Measurements from ENCODE around the gene PHLPP1.

Gene PHLPP1

GRCh38 chr18:62741584-62741983, 26.2 kb downstream of the PHLPP1 start:
- Histone ChIP-seq H3K9me3 (ENCODE audit: low read depth, low read length) (no peaks in the 10 kb centered on the region), H3K27ac (peak overlapping the region; percentile 58; the same call in 1 of the 2 replicates), H3K4me3 (no peak overlapping the region), H3K36me3 (ENCODE audit: insufficient read depth, low read length) (no peaks in the 10 kb centered on the region), H3K9ac (ENCODE audit: insufficient read length) (no peak overlapping the region)
- TF ChIP-seq FOXP2 (optimal IDR thresholded peaks at IDR 0.05; ENCODE audit: control extremely low read depth, extremely low read length, insufficient read depth) (no peak), POLR2AphosphoS5 (IDR thresholded peaks at IDR 0.05; ENCODE audit: borderline replicate concordance, low read depth, low read length) (no peak), EZH2 (IDR thresholded peaks at IDR 0.05) (no peak)
- no peak for DNase-seq (ENCODE audit: low read depth, low spot score)

DNA sequence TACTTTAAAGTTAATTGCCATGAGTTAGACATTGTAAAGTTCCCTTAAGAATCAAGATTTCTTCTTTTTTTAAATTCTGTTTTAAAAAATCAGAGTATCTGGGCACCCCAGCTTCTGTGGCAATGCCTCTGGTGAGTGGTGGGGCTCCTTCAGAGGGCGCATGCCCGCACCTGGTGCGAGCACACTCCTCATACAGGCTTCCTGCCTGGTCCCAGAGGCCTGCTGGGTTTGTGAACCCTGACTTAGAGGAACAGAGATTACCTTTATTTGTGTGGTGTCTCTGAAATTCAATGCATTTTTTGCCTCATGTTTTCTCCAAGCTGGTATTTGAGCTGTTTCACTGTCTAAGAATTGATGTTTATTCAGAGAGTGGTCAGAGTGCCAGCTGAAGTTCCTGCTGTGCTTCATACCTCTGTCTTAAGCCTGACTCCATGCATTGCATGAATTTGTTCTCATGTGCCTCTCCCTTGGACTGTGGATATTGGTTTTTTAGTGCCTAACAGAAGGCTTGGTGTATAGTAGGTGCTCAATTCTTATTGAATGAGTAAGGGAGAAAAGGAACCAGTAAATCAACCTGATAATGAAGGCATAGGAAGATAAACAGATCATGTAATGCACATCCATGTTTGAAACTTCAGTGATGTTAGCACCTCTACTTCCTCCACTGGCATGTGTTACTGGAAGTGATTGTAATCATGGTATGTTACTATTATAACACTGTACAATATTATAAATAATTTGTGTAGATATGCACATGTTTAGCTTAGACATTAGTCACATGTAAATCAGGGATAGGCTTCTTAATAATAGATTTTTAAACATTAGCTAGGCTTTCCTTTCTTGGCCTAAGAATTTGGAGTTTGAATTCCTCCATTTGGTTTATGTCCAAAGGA, 29.0 kb downstream of the PHLPP1 start:
- TF ChIP-seq EZH2 (IDR thresholded peaks at IDR 0.05) (no peak), POLR2AphosphoS5 (IDR thresholded peaks at IDR 0.05; ENCODE audit: borderline replicate concordance, low read depth, low read length) (no peak), FOXP2 (optimal IDR thresholded peaks at IDR 0.05; ENCODE audit: control extremely low read depth, extremely low read length, insufficient read depth) (no peak)
- no peaks in the 10 kb centered on the region for H3K9me3 ChIP-seq (ENCODE audit: low read depth, low read length)
- H3K27ac ChIP-seq: no peak overlapping the region
- H3K9ac ChIP-seq (ENCODE audit: insufficient read length): no peak overlapping the region
- H3K36me3 ChIP-seq (ENCODE audit: insufficient read depth, low read length): no peaks in the 10 kb centered on the region
- H3K4me3 ChIP-seq: no peak overlapping the region
- no peak for DNase-seq (ENCODE audit: low read depth, low spot score)

DNA sequence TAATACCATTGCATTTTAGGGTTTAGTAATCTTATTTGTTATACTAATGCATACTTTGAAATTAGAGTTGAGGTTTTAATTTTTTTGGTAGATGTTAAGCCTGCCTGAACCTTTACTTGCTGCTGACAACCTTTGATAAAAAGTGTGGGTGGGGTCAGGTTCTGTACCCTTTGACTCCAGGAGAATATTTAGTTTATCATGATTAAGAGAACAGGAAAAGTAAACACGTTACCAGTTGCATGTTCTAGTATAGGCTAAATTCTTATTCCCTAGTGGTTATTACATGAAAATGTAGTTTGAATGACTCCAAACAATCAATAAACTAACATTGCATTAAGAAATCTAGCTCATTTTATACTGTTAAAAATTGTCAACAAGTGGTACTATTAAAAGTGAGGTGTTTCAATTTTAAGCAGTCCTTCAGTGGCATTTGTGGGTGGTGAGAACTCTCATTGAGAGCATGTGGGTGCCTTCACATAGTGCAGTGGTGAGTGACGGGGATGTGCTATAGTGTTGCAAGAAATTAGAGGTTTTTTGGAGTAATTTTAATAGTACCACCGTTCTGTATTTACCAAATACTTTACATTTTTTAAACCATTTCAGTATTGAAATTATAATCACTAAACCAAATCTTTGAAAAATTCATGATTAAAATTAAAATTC, 29.9 kb downstream of the PHLPP1 start:
- Histone ChIP-seq H3K4me3 (no peak overlapping the region), H3K36me3 (ENCODE audit: insufficient read depth, low read length) (no peaks in the 10 kb centered on the region), H3K9ac (ENCODE audit: insufficient read length) (no peak overlapping the region), H3K9me3 (ENCODE audit: low read depth, low read length) (no peaks in the 10 kb centered on the region), H3K27ac (no peak overlapping the region)
- TF ChIP-seq POLR2AphosphoS5 (IDR thresholded peaks at IDR 0.05; ENCODE audit: borderline replicate concordance, low read depth, low read length) (no peak), EZH2 (IDR thresholded peaks at IDR 0.05) (no peak), FOXP2 (optimal IDR thresholded peaks at IDR 0.05; ENCODE audit: control extremely low read depth, extremely low read length, insufficient read depth) (no peak)
- DNase-seq (ENCODE audit: low read depth, low spot score): no peak

- H3K9ac ChIP-seq (ENCODE audit: insufficient read length): no peak overlapping the region
- TF ChIP-seq FOXP2 (optimal IDR thresholded peaks at IDR 0.05; ENCODE audit: control extremely low read depth, extremely low read length, insufficient read depth): no peak
- TF ChIP-seq POLR2AphosphoS5 (IDR thresholded peaks at IDR 0.05; ENCODE audit: borderline replicate concordance, low read depth, low read length): no peak
- no peak for TF ChIP-seq EZH2 (IDR thresholded peaks at IDR 0.05)
- H3K36me3 ChIP-seq (ENCODE audit: insufficient read depth, low read length): no peaks in the 10 kb centered on the region
These were observed 34.0 kb downstream of the PHLPP1 start for GRCh38 chr18:62749389-62749788.

GRCh38 chr18:62751341-62751821, 36.0 kb downstream of the PHLPP1 start:
- DNase-seq (ENCODE audit: low read depth, low spot score): no peak
- Histone ChIP-seq H3K9me3 (ENCODE audit: low read depth, low read length) (no peaks in the 10 kb centered on the region), H3K36me3 (ENCODE audit: insufficient read depth, low read length) (no peaks in the 10 kb centered on the region), H3K27ac (peak overlapping the region; percentile 42; the same call in 1 of the 2 replicates), H3K4me3 (peak overlapping the region; percentile 36; the same call in 1 of the 2 replicates), H3K9ac (ENCODE audit: insufficient read length) (no peak overlapping the region)
- TF ChIP-seq FOXP2 (optimal IDR thresholded peaks at IDR 0.05; ENCODE audit: control extremely low read depth, extremely low read length, insufficient read depth): no peak
- no peak for TF ChIP-seq EZH2 (IDR thresholded peaks at IDR 0.05)
- TF ChIP-seq POLR2AphosphoS5 (IDR thresholded peaks at IDR 0.05; ENCODE audit: borderline replicate concordance, low read depth, low read length): no peak

More at GRCh38 chr18:62749389-62749788, 34.0 kb downstream of the PHLPP1 start:
- Histone ChIP-seq H3K4me3 (no peak overlapping the region), H3K9me3 (ENCODE audit: low read depth, low read length) (no peaks in the 10 kb centered on the region), H3K27ac (no peak overlapping the region)
- DNase-seq (ENCODE audit: low read depth, low spot score): no peak

DNA sequence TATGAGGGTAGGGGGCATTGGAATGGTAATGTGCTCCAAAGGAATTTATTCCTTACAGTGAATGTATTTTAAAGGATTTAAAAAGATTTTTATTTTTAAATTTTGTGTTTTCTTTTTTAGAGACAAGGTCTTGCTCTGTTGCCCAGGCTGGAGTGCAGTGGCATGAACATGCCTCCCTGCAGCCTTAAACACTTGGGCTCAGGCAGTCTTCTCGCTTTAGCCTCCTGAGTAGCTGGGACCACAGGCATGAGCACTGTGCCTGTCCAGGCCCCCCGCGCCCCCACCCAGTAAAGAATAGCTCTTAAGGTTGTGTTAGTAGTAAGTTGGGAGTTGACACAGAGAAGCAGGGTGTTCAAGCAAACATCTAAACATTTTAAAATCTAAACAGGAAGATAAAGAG, 36.6 kb downstream of the PHLPP1 start:
- H3K27ac ChIP-seq: no peak overlapping the region
- H3K9ac ChIP-seq (ENCODE audit: insufficient read length): no peak overlapping the region
- no peaks in the 10 kb centered on the region for H3K36me3 ChIP-seq (ENCODE audit: insufficient read depth, low read length)
- no peak for DNase-seq (ENCODE audit: low read depth, low spot score)
- no peaks in the 10 kb centered on the region for H3K9me3 ChIP-seq (ENCODE audit: low read depth, low read length)
- no peak overlapping the region for H3K4me3 ChIP-seq
- TF ChIP-seq POLR2AphosphoS5 (IDR thresholded peaks at IDR 0.05; ENCODE audit: borderline replicate concordance, low read depth, low read length) (no peak), EZH2 (IDR thresholded peaks at IDR 0.05) (no peak), FOXP2 (optimal IDR thresholded peaks at IDR 0.05; ENCODE audit: control extremely low read depth, extremely low read length, insufficient read depth) (no peak)

- TF ChIP-seq EZH2 (IDR thresholded peaks at IDR 0.05) (no peak), POLR2AphosphoS5 (IDR thresholded peaks at IDR 0.05; ENCODE audit: borderline replicate concordance, low read depth, low read length) (no peak), FOXP2 (optimal IDR thresholded peaks at IDR 0.05; ENCODE audit: control extremely low read depth, extremely low read length, insufficient read depth) (no peak)
- no peak for DNase-seq (ENCODE audit: low read depth, low spot score)
- Histone ChIP-seq H3K27ac (no peak overlapping the region), H3K9ac (ENCODE audit: insufficient read length) (no peak overlapping the region), H3K36me3 (ENCODE audit: insufficient read depth, low read length) (no peaks in the 10 kb centered on the region), H3K9me3 (ENCODE audit: low read depth, low read length) (no peaks in the 10 kb centered on the region), H3K4me3 (no peak overlapping the region)
These were observed 38.7 kb downstream of the PHLPP1 start for GRCh38 chr18:62754026-62754425.

GRCh38 chr18:62755454-62755853, 40.1 kb downstream of the PHLPP1 start:
- H3K4me3 ChIP-seq: no peak overlapping the region
- H3K9ac ChIP-seq (ENCODE audit: insufficient read length): no peak overlapping the region
- TF ChIP-seq FOXP2 (optimal IDR thresholded peaks at IDR 0.05; ENCODE audit: control extremely low read depth, extremely low read length, insufficient read depth): no peak
- no peak for TF ChIP-seq POLR2AphosphoS5 (IDR thresholded peaks at IDR 0.05; ENCODE audit: borderline replicate concordance, low read depth, low read length)
- no peak for TF ChIP-seq EZH2 (IDR thresholded peaks at IDR 0.05)
- no peaks in the 10 kb centered on the region for H3K9me3 ChIP-seq (ENCODE audit: low read depth, low read length)
- no peaks in the 10 kb centered on the region for H3K36me3 ChIP-seq (ENCODE audit: insufficient read depth, low read length)
- no peak overlapping the region for H3K27ac ChIP-seq
- DNase-seq (ENCODE audit: low read depth, low spot score): no peak
